HG02970 (cell line): ENCODE measurements around the gene CTAGE9.
"Not testable (repeated sequence)": the region's sequence is repeated elsewhere in the genome, so short reads cannot be mapped to it uniquely, and the experiment has no call there.

ENCODE experiments used
- ATAC-seq: cut with Tn5 transposase; IDR thresholded peaks from one replicate; pipeline ENCODE4 v1.9.1; 2021; ENCODE audit warnings: mild to moderate bottlenecking, moderate library complexity, moderate number of reproducible peaks; ENCODE audit not compliant: unreplicated experiment, low FRiP score

Gene CTAGE9

GRCh38 chr6:131730264-131730663 lies 19.4 kb upstream of the CTAGE9 start:
- no peak for ATAC-seq

GRCh38 chr6:131729550-131729949 lies 18.7 kb upstream of the CTAGE9 start:
- no peak for ATAC-seq

- ATAC-seq = no peak
Measured at GRCh38 chr6:131728296-131728939, 17.6 kb upstream of the CTAGE9 start.

- no peak for ATAC-seq
Measured at GRCh38 chr6:131727868-131728267, 17.1 kb upstream of the CTAGE9 start.

- no peak for ATAC-seq
Measured at GRCh38 chr6:131727467-131727866, 16.6 kb upstream of the CTAGE9 start.

DNA sequence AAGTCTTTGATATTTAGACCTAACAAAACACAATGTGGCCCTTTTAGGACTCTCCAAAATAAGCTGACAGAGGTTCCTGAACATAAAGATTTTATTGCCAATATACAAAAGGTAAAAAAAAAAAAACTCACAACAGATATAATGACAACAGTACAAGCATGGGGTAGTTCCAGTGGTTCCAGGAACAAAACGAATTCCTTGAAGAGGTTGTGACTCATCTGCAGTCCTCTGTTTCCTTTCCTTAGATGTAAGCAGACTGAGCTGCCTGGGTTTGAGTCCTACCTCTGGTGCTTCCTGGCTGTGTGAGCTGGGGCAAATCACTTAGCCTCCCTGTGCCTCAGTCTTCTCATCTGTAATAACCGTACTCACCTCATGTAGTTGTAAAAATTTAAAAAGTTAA lies 13.3 kb upstream of the CTAGE9 start:
- no peak for ATAC-seq

- ATAC-seq = no peak
Measured at GRCh38 chr6:131721161-131721560, 10.3 kb upstream of the CTAGE9 start.

GRCh38 chr6:131717836-131718542 lies 7.2 kb upstream of the CTAGE9 start:
- ATAC-seq = no peak

- ATAC-seq = not testable (repeated sequence)
Measured at GRCh38 chr6:131715567-131715966, 4.8 kb upstream of the CTAGE9 start.

DNA sequence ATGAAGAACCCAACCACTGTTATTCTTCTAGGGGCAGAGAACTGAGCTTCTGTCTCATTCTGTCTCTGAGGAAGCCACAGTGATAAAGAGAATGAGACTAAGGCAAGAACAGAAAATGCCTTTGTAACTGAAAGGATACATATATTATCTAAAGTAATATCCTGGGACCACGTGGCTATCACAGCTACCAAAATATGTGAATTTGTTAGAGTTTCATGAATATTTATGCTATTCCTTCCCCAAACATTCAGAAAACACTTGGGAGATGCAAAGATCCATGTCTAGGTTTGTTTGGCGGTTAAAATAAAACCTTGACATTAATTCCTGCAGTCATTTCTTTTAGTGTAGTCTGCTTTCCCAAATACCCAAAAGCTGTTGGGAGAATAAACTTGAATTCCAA lies 6.9 kb downstream of the CTAGE9 start:
- not testable (repeated sequence) for ATAC-seq

DNA sequence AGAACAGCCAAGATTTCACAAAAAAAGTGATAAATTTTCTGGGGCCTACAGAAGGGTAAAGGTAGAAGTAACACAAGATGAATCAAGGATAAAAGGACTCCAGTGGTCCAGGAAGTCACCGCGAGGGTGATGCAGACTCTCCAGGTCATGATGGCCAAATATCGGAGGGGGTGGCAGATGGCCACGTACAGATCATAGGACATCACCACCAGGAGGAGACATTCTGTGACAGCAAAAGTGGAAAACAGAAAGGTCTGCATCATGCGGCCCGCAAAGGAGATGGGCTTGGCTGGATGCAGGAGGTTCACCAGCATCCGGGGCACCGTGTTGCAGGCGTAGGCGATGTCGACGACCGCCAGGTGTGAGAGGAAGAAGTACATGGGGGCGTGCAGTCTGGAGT lies 10.0 kb downstream of the CTAGE9 start:
- ATAC-seq = not testable (repeated sequence)

DNA sequence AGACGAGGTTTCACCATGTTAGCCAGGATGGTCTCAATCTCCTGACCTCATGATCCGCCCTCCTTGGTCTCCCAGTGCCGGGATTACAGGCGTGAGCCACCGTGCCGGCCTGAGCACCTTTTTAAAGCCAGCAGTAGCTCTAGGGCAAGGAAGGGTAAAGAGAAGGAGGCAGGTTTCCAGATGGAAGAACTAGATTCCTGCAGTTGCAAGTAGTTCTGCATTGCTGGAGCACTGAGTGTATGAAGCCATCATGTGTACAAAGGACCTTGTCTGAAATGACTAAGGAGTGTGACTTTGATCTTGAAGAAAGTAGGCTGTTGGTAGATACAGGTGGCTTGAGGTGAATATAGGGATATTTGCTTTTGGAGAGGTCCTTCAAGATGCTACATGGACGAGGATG lies 13.9 kb downstream of the CTAGE9 start:
- ATAC-seq = no peak

DNA sequence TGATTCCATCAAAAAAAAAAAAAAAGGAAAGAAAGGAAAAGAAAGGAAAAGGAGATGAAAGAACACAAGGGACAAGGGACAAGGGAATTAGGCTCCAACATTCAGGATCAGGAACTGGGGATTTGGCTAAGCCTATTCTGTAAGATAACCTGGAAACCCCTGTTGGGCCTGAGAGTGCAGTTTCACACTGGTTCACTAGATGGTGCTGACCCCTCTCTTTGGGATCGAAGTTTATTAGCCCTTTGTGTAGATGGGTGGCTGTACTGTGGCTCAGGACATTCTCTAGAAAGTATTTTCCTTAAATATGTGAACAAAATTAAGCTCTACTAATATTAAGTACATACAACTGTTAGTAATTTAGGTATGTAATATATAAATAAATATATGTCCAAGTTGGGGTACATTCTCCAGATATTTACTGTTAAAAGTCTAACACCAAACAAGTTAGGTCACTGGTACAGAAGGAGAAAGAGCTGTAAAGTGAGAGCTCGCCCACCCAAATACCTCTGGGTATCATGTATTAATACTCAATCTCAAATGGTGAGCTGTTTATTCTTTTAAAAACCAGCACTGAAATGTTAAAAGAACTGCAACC lies 15.9 kb downstream of the CTAGE9 start:
- peak; percentile 70 for ATAC-seq

- no peak for ATAC-seq
Measured at GRCh38 chr6:131693384-131693783, 17.4 kb downstream of the CTAGE9 start.

DNA sequence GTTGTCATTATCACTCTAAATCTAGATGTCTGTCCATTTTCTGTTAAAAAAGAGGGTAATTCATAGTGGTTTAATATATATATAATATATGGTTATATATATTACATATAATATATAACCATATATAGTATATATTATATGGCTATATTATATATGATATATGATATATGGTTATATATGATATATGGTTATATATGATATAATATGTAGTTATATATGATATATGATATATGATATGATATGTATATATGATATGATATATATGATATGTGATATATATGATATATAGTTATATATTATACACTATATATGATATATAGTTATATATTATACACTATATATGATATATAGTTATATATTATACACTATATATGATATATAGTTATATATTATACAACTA lies 18.2 kb downstream of the CTAGE9 start:
- no peak for ATAC-seq

DNA sequence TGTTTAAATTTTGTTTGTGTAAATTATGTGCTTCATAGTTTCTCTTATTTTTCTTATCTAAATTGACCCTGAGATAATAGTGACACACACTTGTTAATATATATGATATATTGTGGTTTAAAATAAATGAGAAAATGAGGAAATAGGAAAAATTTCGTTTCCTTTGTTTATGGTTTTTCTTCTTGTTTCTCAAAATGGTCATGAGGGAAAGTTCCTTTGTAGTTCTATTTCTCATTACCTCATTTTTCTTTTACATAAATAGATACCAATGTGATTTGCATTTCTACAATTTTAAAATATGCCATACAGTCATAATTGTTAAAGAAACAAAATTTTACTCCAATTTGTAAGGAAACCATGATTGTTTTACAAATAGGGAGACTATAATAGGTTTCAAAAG lies 18.8 kb downstream of the CTAGE9 start:
- ATAC-seq = no peak

DNA sequence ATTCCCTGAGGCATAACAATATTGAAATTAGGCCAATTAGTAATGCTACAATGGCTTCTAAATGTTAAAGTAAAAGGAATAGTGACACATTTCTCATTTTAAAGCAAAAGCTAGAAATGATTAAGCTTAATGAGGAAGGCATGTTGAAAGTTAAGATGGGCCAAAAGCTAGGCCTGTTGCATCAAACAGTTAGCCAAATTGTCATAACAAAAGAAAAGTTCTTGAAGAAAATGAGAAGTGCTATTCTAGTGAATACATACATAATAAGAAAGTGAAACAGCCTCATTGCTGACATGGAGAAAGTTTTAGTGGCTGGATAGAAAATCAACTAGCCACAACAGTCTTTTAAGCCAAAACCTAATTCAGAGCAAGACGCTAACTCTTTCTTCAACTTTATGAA lies 22.5 kb downstream of the CTAGE9 start:
- ATAC-seq = peak; percentile 63

DNA sequence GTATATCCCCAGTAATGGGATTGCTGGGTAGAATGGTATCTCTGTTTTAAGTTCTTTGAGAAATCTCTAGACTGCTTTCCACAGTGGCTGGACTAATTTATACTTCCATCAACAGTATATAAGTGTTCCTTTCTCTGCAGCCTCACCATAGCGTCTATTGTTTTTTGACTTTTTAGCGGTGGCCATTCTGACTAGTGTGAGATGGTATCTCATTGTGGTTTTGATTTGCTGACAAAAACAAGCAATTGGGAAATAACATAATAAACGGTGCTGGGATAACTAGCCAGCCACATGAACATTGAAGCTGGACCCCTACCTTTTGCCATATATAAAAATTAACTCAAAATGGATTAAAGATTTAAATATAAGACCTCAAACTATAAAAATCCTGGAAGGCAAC lies 23.8 kb downstream of the CTAGE9 start:
- no peak for ATAC-seq

DNA sequence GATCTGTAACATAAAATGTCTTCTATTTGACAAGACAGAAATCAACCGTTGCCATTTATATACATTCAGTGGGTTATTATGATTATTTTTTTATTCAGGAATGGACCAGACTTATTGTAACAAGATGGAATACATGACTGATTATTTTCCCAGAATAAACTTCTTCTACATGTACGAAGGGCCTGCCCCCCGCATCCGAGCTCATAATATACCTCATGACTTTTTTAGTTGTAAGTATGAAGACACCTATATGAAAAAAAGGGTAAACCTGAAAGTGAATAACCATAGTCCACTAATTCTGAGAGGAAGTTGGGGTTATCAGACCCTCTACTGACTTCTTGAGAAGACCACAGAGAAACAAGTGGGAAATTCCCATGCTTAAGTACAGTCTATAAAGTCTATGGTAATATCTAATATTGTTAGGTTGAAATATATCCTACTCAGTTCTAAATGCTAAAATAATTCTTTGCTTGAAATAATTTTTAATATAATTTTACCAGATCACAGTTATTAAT lies 25.5 kb downstream of the CTAGE9 start:
- no peak for ATAC-seq

DNA sequence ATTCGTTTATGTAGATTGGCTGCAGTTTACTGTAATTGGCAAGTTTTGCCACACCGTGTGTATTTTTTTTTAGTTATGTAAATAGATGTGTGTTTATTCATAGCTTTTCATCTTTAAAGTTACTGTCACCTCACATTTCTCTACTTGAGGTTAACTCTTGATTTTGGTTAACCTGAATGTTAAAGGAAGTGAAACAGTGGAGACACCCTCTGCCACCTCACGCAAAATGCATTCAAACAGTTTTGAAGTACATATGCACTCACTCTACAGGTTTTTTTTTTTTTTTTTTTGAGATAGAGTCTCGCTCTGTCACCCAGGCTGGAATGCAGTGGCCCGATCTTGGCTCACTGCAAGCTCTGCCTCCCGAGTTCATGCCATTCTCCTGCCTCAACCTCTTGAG lies 27.3 kb downstream of the CTAGE9 start:
- ATAC-seq = peak; percentile 51

- no peak for ATAC-seq
Measured at GRCh38 chr6:131682442-131682841, 28.4 kb downstream of the CTAGE9 start.

DNA sequence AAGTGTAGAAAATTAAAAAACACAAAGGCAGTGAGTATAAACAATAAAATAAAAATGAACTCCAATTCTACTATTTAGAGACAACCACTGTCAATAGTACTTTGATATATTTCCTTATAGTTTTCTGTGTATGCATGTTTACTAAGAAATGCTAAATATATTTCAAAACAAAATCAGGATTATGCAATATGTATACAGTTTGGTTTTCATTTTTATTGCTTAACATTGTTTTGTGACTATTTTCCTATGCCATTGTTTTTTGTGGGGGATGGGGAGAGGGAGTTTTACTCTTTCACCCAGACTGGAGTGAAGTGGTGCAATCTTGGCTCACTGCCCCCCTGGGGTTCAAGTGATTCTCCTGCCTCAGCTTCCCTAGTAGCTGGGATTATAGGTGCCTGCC lies 29.2 kb downstream of the CTAGE9 start:
- no peak for ATAC-seq
